Cardiac muscle cell (in vitro differentiated cells and primary cell): ENCODE measurements around the gene CYB5A. TPM values are rescaled to one million over a fixed set of nuclear protein-coding genes. Genes with fewer than 3 reads are reported as not detected.

Experiments
- DNase-seq, 2 donors: peaks; one replicate each; pipeline versions ENCODE4 v3.0.0 to v3.0.0-alpha.2; 2010 to 2017; ENCODE audit warnings: low read depth in 1 of 2, low spot score in 1 of 2
- H3K27ac ChIP-seq: fragments of 200-600 bp; sonication (generic); 2 replicates; pipeline ENCODE4 v1.5.1; 2016
- H3K27me3 ChIP-seq: fragments of 200-600 bp; sonication (generic); 2 replicates; pipeline ENCODE4 v1.6.0; 2016; ENCODE audit warnings: control low read depth
- H3K36me3 ChIP-seq: fragments of 200-600 bp; sonication (generic); 2 replicates; pipeline ENCODE4 v1.5.1; 2016; ENCODE audit warnings: control low read depth
- H3K4me1 ChIP-seq: fragments of 200-600 bp; sonication (generic); 2 replicates; pipeline ENCODE4 v1.8.1; 2017; ENCODE audit warnings: low read depth, mild to moderate bottlenecking, mixed run types
- H3K4me3 ChIP-seq: fragments of 200-600 bp; sonication (generic); 2 replicates; pipeline ENCODE4 v1.5.1; 2016; ENCODE audit warnings: mild to moderate bottlenecking
- H3K9me3 ChIP-seq: fragments of 200-600 bp; sonication (generic); 2 replicates; pipeline ENCODE4 v1.5.1; 2017; ENCODE audit warnings: low read depth, mild to moderate bottlenecking, control low read depth
- CTCF ChIP-seq: IDR thresholded peaks from 2 replicates; pipeline ENCODE4 v1.5.1; 2012; ENCODE audit warnings: low read depth, mild to moderate bottlenecking, low read length
- polyA plus RNA-seq: library from polyadenylated mRNA; unstranded; fragments of >200 nt; fragmentation: Nextera tagmentation; extraction: Ambion mirVana; gene quantifications from 2 replicates; pipeline ENCODE4 v1.2.1, GENCODE V29; 2016
- total RNA-seq: library from RNA; depleted of rRNA; stranded (reverse); fragments of >200 nt; gene quantifications from 2 replicates; pipeline ENCODE4 v1.2.3, GENCODE V29; 2016

Gene CYB5A
- total and polyA plus RNA-seq, 2 experiments from 2014 or later: 150 to 201 TPM

- DNase-seq: no peak
- H3K36me3 ChIP-seq: no peaks in the 10 kb centered on the region
- no peak for TF ChIP-seq CTCF
- H3K9me3 ChIP-seq: no peaks in the 10 kb centered on the region
- no peaks in the 10 kb centered on the region for H3K4me1 ChIP-seq
- H3K27ac ChIP-seq: no peak overlapping the region
- no peaks in the 10 kb centered on the region for H3K27me3 ChIP-seq
- no peak overlapping the region for H3K4me3 ChIP-seq
Measured at GRCh38 chr18:74230922-74231714, 60.6 kb downstream of the CYB5A start.

GRCh38 chr18:74229891-74230290, 61.9 kb downstream of the CYB5A start:
- Histone ChIP-seq H3K9me3 (no peaks in the 10 kb centered on the region), H3K27me3 (no peaks in the 10 kb centered on the region), H3K4me3 (no peak overlapping the region), H3K27ac (no peak overlapping the region), H3K36me3 (no peaks in the 10 kb centered on the region), H3K4me1 (peaks cover 7% of the 10 kb centered on the region)
- TF ChIP-seq CTCF: no peak
- DNase-seq: no peak

- no peak for TF ChIP-seq CTCF
- peaks cover 7% of the 10 kb centered on the region for H3K4me1 ChIP-seq
Measured at GRCh38 chr18:74229005-74229404, 62.8 kb downstream of the CYB5A start.

GRCh38 chr18:74228312-74228711, 63.5 kb downstream of the CYB5A start:
- peaks cover 7% of the 10 kb centered on the region for H3K4me1 ChIP-seq
- no peaks in the 10 kb centered on the region for H3K27me3 ChIP-seq
- no peak for DNase-seq
- H3K36me3 ChIP-seq: no peaks in the 10 kb centered on the region
- no peak for TF ChIP-seq CTCF
- no peak overlapping the region for H3K27ac ChIP-seq
- no peak overlapping the region for H3K4me3 ChIP-seq
- H3K9me3 ChIP-seq: no peaks in the 10 kb centered on the region

More at GRCh38 chr18:74229005-74229404, 62.8 kb downstream of the CYB5A start:
- H3K4me3 ChIP-seq: no peak overlapping the region
- no peak overlapping the region for H3K27ac ChIP-seq
- no peak for DNase-seq
- H3K9me3 ChIP-seq: no peaks in the 10 kb centered on the region
- H3K36me3 ChIP-seq: no peaks in the 10 kb centered on the region
- H3K27me3 ChIP-seq: no peaks in the 10 kb centered on the region

- Histone ChIP-seq H3K4me3 (no peak overlapping the region), H3K27me3 (no peaks in the 10 kb centered on the region), H3K36me3 (no peaks in the 10 kb centered on the region), H3K9me3 (no peaks in the 10 kb centered on the region), H3K4me1 (peaks cover 7% of the 10 kb centered on the region), H3K27ac (no peak overlapping the region)
- TF ChIP-seq CTCF: no peak
- DNase-seq: no peak
Measured at GRCh38 chr18:74226666-74227065, 65.1 kb downstream of the CYB5A start.
